ENCODE data around the gene MAP3K3.
A peak's percentile ranks its signal among the peaks of the same experiment; 100 is the strongest.
"Not testable (repeated sequence)": the region's sequence is repeated elsewhere in the genome, so short reads cannot be mapped to it uniquely, and the experiment has no call there.

Gene MAP3K3

GRCh38 chr17:63706336-63707082 is 84.3 kb downstream of the MAP3K3 start:
- no peak for DNase-seq

GRCh38 chr17:63707151-63707550 is 84.9 kb downstream of the MAP3K3 start:
- DNase-seq, result no peak

- no peak for DNase-seq
These were observed 86.9 kb downstream of the MAP3K3 start for GRCh38 chr17:63709110-63709509.

- no peak for DNase-seq
These were observed 92.5 kb downstream of the MAP3K3 start for GRCh38 chr17:63714550-63715277.

GRCh38 chr17:63716426-63716825 is 94.2 kb downstream of the MAP3K3 start:
- DNase-seq, result no peak

- no peak for DNase-seq
These were observed 96.8 kb downstream of the MAP3K3 start for GRCh38 chr17:63718988-63719387.

- not testable (repeated sequence) for DNase-seq
These were observed 98.0 kb downstream of the MAP3K3 start for GRCh38 chr17:63720194-63720593.

GRCh38 chr17:63722403-63722802 is 100.2 kb downstream of the MAP3K3 start:
- no peak for DNase-seq

- DNase-seq, result no peak
These were observed 113.5 kb downstream of the MAP3K3 start for GRCh38 chr17:63735691-63736090.

- DNase-seq, result peak in 2 of 14 donors; percentile 17 to 18
These were observed 118.4 kb downstream of the MAP3K3 start for GRCh38 chr17:63740464-63741142.

- DNase-seq, result peak in 3 of 14 donors; percentile 33 to 69 (median 34)
These were observed 118.9 kb downstream of the MAP3K3 start for GRCh38 chr17:63741143-63741407.

GRCh38 chr17:63741408-63742173 is 119.4 kb downstream of the MAP3K3 start, which contains the start of gene STRADA:
TSS of gene STRADA (minus strand) at chr17:63741799. CDS start at chr17:63728369, 13,430 bp downstream.
- DNase-seq, result peak; percentile 70 to 98 (median 94)
